PC-3 (cell line): Measurements from ENCODE around the gene TXNDC12.
"Not testable (repeated sequence)": the region's sequence is repeated elsewhere in the genome, so short reads cannot be mapped to it uniquely, and the experiment has no call there.

Experiments used
- EZH2phosphoT487 ChIP-seq: fragments of 300-600 bp; sonication (generic); IDR thresholded peaks from 2 replicates; pipeline ENCODE4 v1.6.1; 2018; ENCODE audit warnings: mild to moderate bottlenecking, antibody characterized with exemption, low read length, borderline replicate concordance
- TF ChIP-seq, protein P1 (sequence below): fragments of 300-600 bp; sonication (generic); conservative IDR thresholded peaks from 2 replicates; pipeline ENCODE4 v1.5.1; 2017; ENCODE audit warnings: antibody characterized with exemption, low read depth, mild to moderate bottlenecking, low read length

- TF ChIP-seq EZH2phosphoT487: not testable (repeated sequence)
- TF ChIP-seq, protein P1, sequence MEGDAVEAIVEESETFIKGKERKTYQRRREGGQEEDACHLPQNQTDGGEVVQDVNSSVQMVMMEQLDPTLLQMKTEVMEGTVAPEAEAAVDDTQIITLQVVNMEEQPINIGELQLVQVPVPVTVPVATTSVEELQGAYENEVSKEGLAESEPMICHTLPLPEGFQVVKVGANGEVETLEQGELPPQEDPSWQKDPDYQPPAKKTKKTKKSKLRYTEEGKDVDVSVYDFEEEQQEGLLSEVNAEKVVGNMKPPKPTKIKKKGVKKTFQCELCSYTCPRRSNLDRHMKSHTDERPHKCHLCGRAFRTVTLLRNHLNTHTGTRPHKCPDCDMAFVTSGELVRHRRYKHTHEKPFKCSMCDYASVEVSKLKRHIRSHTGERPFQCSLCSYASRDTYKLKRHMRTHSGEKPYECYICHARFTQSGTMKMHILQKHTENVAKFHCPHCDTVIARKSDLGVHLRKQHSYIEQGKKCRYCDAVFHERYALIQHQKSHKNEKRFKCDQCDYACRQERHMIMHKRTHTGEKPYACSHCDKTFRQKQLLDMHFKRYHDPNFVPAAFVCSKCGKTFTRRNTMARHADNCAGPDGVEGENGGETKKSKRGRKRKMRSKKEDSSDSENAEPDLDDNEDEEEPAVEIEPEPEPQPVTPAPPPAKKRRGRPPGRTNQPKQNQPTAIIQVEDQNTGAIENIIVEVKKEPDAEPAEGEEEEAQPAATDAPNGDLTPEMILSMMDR: not testable (repeated sequence)
These were observed 32.9 kb upstream of the TXNDC12 start for GRCh38 chr1:52087892-52088291.
